Activated CD8-positive, alpha-beta memory T cell treated with anti-CD3 and anti-CD28 coated beads, Interleukin-2, amount 50 U/mL, for 48 hours (primary cell): ENCODE measurements around the gene NAA20.
A peak's percentile ranks its signal among the peaks of the same experiment; 100 is the strongest.

Source experiments
- DNase-seq: peaks from one replicate; pipeline ENCODE4 v3.0.0-alpha.2; 2020

Gene NAA20

DNA sequence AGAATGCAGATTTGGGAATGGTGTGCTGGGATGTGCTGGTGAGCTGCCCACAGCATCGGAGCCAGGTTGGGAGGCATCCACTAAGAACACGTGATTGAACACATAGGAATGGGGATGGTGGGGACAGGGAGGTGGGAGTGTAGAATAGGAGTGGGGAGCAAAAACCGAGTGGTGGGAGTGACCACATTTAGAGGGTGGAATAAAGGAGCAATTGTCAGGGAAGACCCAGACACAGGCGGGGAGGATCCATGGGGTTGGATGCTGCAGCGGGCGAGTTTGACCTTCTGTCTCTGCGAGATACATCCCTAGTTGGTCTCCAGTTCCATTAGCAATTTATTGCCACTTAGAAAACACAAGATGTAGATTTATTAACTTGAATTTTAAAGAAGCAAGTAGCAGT, 4.7 kb downstream of the NAA20 start:
- no peak for DNase-seq

GRCh38 chr20:20022498-20022897, 5.3 kb downstream of the NAA20 start:
- no peak for DNase-seq

- DNase-seq = no peak
Measured at GRCh38 chr20:20023395-20023794, 6.2 kb downstream of the NAA20 start.

- no peak for DNase-seq
Measured at GRCh38 chr20:20024942-20025341, 7.8 kb downstream of the NAA20 start.

- no peak for DNase-seq
Measured at GRCh38 chr20:20027284-20027683, 10.1 kb downstream of the NAA20 start.

GRCh38 chr20:20031790-20032189, 14.6 kb downstream of the NAA20 start:
- no peak for DNase-seq

GRCh38 chr20:20034486-20034885, 17.3 kb downstream of the NAA20 start:
- no peak for DNase-seq

DNA sequence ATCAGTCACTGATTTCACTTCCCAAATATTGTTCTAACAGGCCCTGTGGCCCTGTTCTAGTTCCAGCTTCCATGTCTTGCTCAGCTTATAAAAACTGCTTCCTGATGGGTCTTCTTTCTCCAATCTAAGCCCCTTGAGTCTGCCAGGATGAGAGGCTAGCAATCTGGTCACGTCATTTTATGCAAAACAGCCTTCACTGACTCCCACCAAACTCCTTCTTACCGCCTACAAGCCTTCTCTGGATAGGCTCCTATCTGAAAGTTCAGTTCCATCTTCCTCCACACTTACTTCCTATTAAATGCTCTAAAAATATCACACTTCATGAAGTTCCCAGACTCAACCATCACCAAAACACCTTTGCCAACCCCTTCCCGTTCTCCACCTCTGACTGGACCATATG, 19.6 kb downstream of the NAA20 start:
- DNase-seq = no peak

DNA sequence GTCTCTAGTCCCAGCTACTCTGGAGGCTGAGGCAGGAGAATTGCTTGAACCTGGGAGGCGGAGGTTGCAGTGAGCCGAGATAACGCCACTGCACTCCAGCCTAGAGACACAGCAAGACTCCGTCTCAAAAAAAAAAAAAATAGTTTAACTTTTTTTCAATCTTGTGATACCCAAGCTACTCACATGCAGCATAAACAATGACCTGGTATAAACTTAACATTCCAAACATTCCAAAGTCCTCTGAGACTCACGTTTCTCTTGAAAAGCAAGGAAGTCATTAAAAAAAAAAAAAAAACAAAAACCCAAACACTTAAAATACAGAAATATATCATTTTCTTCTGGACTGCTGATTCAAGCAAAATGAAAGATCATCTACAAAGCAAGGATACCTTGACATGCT, 20.8 kb downstream of the NAA20 start:
- no peak for DNase-seq

DNA sequence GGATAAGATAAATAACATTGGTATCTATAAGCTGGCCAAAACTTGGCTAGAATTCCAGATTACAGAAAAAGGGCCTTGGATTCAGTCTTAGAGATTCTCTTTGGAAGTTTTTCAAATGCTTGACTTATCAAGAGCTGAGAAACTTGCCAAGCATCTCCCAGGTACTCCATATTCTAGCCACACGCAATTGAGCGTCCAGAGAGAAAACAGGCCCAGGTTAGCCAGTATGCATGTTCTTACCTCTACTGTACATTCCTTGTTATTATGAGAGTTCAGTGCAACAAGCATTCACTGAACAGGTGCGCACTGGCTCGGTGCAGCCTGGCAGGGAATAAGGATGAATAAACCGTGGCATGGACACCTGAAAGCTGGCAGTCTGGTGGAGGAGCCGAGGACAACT, 21.4 kb downstream of the NAA20 start:
- DNase-seq = no peak

DNA sequence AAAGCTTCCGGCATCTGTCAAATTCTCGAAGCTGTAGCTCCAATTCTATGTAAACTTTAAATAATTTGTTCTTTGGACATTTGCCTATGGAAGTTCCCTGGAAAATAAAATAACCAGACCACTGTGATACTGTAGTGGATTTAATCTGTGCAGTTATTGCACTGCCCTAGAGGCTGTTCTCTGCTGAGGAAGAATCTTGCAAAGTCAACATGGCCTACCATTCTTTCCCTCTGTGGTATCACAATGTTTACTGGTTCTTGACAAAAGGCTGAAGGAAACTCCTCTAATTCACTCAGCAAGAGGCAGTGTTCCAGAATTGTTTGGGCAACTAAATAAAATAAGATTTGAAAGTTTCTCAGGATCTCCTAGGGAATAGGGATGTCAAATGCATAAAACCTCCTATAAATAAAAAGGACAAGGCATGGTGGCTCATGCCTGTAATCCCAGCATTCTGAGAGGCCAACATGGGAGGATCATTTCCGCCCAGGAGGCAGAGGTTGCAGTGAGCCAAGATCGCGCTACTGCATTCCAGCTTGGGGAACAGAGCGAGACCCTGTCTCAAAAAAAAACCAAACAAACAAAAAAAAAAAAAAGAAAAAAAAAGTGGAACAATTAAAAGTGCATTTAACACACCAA, 22.7 kb downstream of the NAA20 start:
- no peak for DNase-seq

DNA sequence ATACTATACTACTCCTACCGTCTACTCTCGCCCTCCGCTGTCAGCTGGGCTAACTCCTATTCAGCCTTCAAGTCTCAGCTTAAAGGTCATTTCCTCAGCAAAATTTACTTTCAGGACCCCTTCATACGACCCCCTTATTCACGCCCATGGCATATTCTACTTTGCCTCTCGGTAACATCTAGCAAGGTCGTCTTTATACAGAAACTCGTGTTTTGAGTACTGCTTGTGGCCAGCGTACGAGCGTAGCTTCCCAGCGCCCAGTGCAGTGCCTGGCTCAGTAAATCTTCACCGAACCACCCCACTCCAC, 34.6 kb downstream of the NAA20 start:
- DNase-seq = no peak

GRCh38 chr20:20052074-20052970, 35.2 kb downstream of the NAA20 start, which contains the start of the genes CFAP61 and CRNKL1:
Gene CFAP61, plus strand, starts transcription at chr20:20052532. Its CDS starts 4,122 bp downstream, at chr20:20056654.
Gene CRNKL1, minus strand, starts transcription at chr20:20052466. Its CDS starts 124 bp downstream, at chr20:20052342.
- DNase-seq = peak; percentile 97

- no peak for DNase-seq
Measured at GRCh38 chr20:20060234-20060998, 43.3 kb downstream of the NAA20 start.

DNA sequence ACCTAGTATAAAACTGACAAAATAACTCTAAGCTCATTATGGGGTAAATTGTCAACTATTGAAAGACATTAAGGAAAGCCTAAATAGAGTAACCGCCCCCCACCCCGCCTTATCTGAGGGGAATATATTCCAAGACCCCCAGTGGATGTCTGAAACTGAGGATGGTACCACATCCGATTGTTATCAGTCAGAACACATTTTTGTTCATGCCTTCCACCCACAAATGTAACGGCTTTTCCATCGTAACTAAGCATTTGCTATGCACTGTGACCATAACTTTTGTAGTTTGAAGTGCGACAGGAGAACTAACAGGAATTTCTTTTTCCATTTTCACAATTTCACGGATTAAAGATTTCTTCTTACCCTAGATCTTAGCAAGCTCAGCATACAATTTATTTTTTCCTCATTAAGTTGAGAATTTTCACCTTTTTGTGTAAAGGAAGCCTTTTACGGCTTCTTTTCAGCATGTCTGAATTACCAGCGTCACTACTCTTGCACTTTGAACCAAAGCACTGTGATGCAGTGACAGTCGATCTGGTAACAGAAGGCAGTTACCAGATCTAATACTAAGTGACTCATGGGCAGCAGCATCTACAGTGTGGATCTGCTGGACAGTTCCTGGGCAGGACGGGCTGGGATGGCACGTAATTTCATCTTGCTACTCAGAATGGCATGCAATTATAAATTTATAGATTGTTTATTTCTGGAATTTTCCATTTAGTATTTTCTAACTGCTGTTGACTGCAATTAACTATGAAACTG, 47.0 kb downstream of the NAA20 start:
- no peak for DNase-seq

- no peak for DNase-seq
Measured at GRCh38 chr20:20065361-20065760, 48.2 kb downstream of the NAA20 start.

DNA sequence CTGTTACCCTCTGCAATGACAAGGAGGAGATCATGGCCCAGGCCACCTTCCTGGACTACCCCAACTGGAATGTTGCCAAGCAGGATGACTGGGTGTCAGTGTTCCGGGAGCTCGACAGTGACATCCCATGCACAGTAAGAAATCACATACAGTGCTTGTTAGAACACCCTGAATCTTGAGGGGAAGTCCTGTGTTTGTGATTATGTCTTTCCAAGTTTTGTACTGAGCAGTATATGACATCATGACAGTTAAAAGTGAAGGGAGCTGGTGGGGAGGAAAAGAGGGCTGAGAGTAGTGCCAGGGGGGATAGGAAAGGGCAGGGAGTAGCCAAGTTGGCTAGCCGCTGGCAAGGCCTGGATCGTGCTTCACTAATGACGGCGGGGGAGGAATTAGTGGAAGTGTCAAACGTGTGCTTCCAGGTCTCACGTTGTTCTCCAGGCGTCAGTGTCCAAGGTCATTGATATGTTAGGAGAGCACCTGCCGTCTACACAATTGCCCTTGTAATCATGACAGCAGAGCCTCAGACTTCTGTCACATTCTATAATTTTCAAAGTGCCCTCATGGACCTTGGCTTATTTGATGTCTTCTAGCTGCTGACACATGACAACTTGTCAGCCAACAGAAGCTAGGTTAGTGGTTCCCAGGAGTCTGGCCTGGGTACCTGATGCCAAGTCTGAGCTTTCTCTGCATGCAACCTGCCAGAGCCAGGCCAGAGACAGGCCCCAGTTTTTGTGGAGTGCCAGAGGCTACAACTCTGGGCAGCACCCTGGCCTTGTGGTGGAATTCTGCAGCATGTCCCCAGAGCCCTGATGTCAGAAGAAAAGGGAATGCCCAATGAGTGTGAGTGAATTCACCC, 53.9 kb downstream of the NAA20 start:
- no peak for DNase-seq

GRCh38 chr20:20073801-20074371, 56.7 kb downstream of the NAA20 start:
- no peak for DNase-seq

DNA sequence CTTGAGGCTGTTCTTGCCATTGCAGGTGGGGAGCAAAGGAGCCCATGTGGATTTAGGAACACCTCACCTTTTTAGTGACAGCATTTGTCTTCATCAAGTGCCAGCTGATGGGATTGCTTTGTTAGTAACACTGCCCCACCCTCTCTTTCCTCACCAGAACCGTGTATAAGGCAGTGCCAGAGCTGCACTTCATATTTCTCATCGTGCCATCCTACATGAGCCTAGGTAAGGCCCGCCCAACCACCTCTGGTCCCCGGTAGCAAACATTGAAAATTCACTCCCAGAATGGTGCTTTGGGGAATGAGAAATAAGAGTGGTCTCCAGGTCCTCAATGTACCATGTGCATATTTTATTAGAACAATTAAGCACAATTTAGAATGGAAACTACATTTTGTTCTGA, 57.9 kb downstream of the NAA20 start:
- no peak for DNase-seq

GRCh38 chr20:20076297-20077065, 59.3 kb downstream of the NAA20 start:
- no peak for DNase-seq

DNA sequence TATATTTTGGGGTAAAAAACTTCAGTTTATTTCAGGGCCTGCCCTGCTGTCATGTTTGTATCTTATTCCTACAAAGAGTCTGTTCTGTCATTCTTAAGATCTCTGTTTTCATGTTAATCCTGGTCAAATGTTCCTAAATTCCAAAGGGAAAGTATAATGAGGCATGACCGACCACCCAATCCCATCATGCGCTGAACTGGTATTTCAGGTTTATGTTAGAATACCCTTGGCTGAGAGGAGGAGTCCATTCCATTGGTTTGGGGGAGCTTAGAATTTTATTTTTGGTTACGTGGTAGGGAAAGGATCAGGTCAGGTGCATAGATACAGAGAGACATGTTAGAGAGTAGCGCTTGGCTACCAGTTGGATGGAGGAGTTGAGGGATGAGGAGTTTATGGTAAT, 60.9 kb downstream of the NAA20 start:
- no peak for DNase-seq
